ENCODE results near the gene MAPKAPK5.

DNA sequence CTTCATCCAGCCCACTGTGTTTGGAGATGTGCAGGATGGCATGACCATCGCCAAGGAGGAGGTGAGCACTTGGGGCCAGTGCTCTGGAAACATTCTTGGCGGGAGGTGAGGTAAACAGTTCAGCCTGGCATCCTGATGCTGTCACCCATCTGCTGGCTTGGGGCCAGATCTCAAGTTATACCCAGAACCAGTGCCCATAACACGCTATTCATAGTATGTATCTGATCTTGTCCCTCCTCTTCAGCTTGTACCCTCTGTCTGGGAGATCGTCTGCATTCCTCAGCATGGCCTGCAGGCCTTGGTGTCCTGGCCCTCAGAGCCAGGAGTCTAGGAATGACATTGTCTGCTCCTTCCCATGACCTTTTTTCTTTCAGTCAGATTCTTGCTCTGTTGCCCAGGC is 43.8 kb upstream of the MAPKAPK5 start:
- TF ChIP-seq POLR2A (conservative IDR thresholded peaks at IDR 0.05) = no peak
- TF ChIP-seq RB1 (IDR thresholded peaks at IDR 0.05; ENCODE audit: low read depth) = no peak
- no peak for TF ChIP-seq ZHX1 (conservative IDR thresholded peaks at IDR 0.05; ENCODE audit: low read length)
- no peak for TF ChIP-seq ZZZ3 (IDR thresholded peaks at IDR 0.05)
- no peak for TF ChIP-seq L3MBTL2 (IDR thresholded peaks at IDR 0.05)
- no peak for TF ChIP-seq FOXA1 (IDR thresholded peaks at IDR 0.05; ENCODE audit: borderline replicate concordance)
- TF ChIP-seq, protein P1, sequence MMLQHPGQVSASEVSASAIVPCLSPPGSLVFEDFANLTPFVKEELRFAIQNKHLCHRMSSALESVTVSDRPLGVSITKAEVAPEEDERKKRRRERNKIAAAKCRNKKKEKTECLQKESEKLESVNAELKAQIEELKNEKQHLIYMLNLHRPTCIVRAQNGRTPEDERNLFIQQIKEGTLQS (IDR thresholded peaks at IDR 0.05) = no peak
- TF ChIP-seq, protein P1 (CRISPR knock-in tag; conservative IDR thresholded peaks at IDR 0.05) = no peak
- TF ChIP-seq ZKSCAN1 (IDR thresholded peaks at IDR 0.05; ENCODE audit: low read depth, low read length) = no peak
- TF ChIP-seq POLR2AphosphoS5 (IDR thresholded peaks at IDR 0.05; ENCODE audit: control insufficient read depth, insufficient read depth, low read depth, low read length) = no peak
- TF ChIP-seq, protein P2, sequence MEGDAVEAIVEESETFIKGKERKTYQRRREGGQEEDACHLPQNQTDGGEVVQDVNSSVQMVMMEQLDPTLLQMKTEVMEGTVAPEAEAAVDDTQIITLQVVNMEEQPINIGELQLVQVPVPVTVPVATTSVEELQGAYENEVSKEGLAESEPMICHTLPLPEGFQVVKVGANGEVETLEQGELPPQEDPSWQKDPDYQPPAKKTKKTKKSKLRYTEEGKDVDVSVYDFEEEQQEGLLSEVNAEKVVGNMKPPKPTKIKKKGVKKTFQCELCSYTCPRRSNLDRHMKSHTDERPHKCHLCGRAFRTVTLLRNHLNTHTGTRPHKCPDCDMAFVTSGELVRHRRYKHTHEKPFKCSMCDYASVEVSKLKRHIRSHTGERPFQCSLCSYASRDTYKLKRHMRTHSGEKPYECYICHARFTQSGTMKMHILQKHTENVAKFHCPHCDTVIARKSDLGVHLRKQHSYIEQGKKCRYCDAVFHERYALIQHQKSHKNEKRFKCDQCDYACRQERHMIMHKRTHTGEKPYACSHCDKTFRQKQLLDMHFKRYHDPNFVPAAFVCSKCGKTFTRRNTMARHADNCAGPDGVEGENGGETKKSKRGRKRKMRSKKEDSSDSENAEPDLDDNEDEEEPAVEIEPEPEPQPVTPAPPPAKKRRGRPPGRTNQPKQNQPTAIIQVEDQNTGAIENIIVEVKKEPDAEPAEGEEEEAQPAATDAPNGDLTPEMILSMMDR (IDR thresholded peaks at IDR 0.05 in 2 of 3, conservative IDR thresholded peaks at IDR 0.05 in 1 of 3; ENCODE audit: insufficient read depth in 2 of 3, low read depth in 1 of 3, low read length in 3 of 3) = no peak
- no peak for TF ChIP-seq USF2 (CRISPR knock-in tag; IDR thresholded peaks at IDR 0.05)
